Esophagus (tissue), 2 donors: Measurements from ENCODE around the gene CHST9. TPM values are rescaled to one million over a fixed set of nuclear protein-coding genes. Genes with fewer than 3 reads are reported as not detected.
"Not testable (repeated sequence)": the region's sequence is repeated elsewhere in the genome, so short reads cannot be mapped to it uniquely, and the experiment has no call there.

Experiments used
- H3K27ac ChIP-seq, 2 donors: one replicate each; pipeline ENCODE4 v1.5.1; 2013; ENCODE audit warnings: low read depth in 2 of 2, mild to moderate bottlenecking in 2 of 2, inconsistent platforms in 1 of 2, low read length in 1 of 2, moderate library complexity in 1 of 2
- H3K27me3 ChIP-seq, 2 donors: one replicate each; pipeline ENCODE4 v1.6.1; 2013; ENCODE audit warnings: low read length in 2 of 2, control low read depth in 1 of 2, mild to moderate bottlenecking in 1 of 2; ENCODE audit not compliant: insufficient read depth in 2 of 2, control insufficient read depth in 1 of 2
- H3K36me3 ChIP-seq, 2 donors: one replicate each; pipeline ENCODE4 v1.6.1; 2013; ENCODE audit warnings: low read length in 1 of 2; ENCODE audit not compliant: control insufficient read depth in 2 of 2, insufficient read depth in 2 of 2
- H3K4me1 ChIP-seq, 2 donors: one replicate each; pipeline ENCODE4 v1.6.1; 2013; ENCODE audit warnings: low read length in 1 of 2; ENCODE audit not compliant: control insufficient read depth in 2 of 2, insufficient read depth in 2 of 2
- H3K4me3 ChIP-seq, 2 donors: one replicate each; pipeline ENCODE4 v1.5.1; 2013; ENCODE audit warnings: low read length in 2 of 2, mild to moderate bottlenecking in 2 of 2, low read depth in 1 of 2, moderate library complexity in 1 of 2
- H3K9me3 ChIP-seq, 2 donors: one replicate each; pipeline ENCODE4 v1.6.1; 2013; ENCODE audit warnings: mild to moderate bottlenecking in 2 of 2, low read depth in 1 of 2, low read length in 1 of 2, moderate library complexity in 1 of 2; ENCODE audit not compliant: control insufficient read depth in 2 of 2, insufficient read depth in 1 of 2
- WGBS, 2 donors: extraction: QIAGEN DNeasy Blood & Tissue Kit; methylation state at CpG; one replicate each; pipeline ENCODE4 v1.1.7; 2013; 5-methylcytosine and 5-hydroxymethylcytosine counted together
- polyA plus RNA-seq, 2 donors: library from polyadenylated mRNA; stranded (reverse); fragments of 200-250 nt; gene quantifications; one replicate each; pipeline ENCODE4 v1.2.3, GENCODE V29; 2013
- donor health status: healthy with polysubstance abuse.
- donor health status: Bipolar disorder and iron deficiency.

The CHST9 gene
- polyA plus RNA-seq, 2 donors: 0.26 to 0.27 TPM

DNA sequence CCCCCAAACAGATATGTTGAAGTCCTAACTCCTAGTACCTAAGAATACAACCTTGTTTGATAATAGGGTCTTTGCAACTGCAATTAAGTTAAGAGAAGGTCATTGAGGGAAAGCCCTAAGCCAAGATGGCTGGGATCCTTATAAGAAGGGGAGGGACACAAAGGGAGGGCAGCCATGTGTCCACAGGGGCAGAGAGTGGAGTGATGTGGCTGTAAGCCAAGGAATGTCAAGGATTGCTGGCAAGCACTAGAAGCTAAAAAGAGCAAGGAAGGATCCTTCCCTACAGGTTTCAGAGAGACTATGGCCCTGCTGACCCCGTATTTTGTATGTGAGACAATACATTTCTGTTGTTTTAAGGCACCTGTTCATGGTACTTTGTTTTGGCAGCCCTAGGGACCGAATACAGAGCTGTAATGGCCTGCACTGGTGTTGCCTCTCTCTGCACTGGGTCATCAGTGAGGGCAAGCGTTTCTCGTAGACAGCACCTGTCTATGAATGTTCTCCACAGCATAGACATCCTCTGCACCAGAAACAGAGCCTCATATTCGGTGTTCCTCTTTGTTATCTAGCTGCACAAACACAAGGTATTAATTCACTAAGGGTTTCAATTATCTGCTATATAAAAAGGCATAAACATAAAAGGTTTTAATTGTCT is 244.2 kb downstream of the CHST9 start:
- 81 to 84% methylated on average over 5 of the region's 5 CpGs for WGBS, 2 donors
- H3K27me3 ChIP-seq: peaks cover 0 to 2% of the 10 kb centered on the region in 2 donors
- H3K27ac ChIP-seq: no peak overlapping the region
- H3K36me3 ChIP-seq: no peaks in the 10 kb centered on the region
- H3K9me3 ChIP-seq: no peaks in the 10 kb centered on the region
- no peaks in the 10 kb centered on the region for H3K4me1 ChIP-seq
- no peak overlapping the region for H3K4me3 ChIP-seq

DNA sequence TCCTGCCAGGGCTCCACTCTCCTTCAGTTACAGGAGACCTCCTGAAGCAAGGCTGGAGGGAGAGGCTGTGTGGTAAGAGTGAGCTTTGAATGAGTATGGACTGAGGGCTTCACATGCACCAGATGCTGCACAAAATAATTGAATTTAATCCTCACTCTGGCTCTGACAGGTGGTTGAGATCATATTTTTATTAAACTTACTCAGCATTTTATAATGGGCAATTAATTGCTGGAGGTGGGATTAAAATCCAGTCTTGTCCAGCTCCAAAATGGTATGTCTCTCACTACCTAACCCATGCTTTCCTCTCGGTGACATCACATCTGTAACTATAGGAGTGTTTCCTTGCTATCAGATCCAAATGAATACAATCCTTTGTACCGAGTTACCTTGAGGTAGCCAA is 253.4 kb downstream of the CHST9 start:
- Histone ChIP-seq H3K27me3 (no peaks in the 10 kb centered on the region), H3K36me3 (no peaks in the 10 kb centered on the region), H3K27ac (no peak overlapping the region), H3K9me3 (peaks cover 0 to 2% of the 10 kb centered on the region in 2 donors), H3K4me1 (no peaks in the 10 kb centered on the region), H3K4me3 (no peak overlapping the region)
- WGBS, 2 donors: 93% methylated on average over 2 of the region's 2 CpGs

DNA sequence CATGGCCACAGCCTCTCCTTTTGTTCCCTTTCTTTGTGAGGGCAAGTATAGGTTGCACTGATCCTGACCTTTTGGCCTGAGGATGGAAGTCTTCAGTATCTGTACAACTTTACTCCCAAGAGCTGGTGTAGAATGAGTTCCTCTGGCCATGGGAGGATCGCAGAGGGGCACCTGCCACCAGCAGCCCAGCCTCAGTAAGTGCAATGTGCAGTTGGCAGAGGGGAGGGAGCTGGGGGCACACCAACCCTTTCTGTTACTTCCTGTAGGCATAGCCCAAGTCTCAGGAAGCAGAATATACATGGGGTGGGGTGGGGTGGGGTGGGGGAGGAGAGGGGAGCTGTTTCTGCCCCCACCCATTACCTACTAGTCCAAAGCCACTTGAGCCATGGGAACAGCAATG is 254.5 kb downstream of the CHST9 start:
- H3K27me3 ChIP-seq: no peaks in the 10 kb centered on the region
- no peaks in the 10 kb centered on the region for H3K36me3 ChIP-seq
- no peak overlapping the region for H3K27ac ChIP-seq
- peaks cover 0 to 2% of the 10 kb centered on the region in 2 donors for H3K9me3 ChIP-seq
- H3K4me3 ChIP-seq: no peak overlapping the region
- H3K4me1 ChIP-seq: no peaks in the 10 kb centered on the region
- WGBS, 2 donors: 0 to 6% methylated on average over 1 of the region's 1 CpG

DNA sequence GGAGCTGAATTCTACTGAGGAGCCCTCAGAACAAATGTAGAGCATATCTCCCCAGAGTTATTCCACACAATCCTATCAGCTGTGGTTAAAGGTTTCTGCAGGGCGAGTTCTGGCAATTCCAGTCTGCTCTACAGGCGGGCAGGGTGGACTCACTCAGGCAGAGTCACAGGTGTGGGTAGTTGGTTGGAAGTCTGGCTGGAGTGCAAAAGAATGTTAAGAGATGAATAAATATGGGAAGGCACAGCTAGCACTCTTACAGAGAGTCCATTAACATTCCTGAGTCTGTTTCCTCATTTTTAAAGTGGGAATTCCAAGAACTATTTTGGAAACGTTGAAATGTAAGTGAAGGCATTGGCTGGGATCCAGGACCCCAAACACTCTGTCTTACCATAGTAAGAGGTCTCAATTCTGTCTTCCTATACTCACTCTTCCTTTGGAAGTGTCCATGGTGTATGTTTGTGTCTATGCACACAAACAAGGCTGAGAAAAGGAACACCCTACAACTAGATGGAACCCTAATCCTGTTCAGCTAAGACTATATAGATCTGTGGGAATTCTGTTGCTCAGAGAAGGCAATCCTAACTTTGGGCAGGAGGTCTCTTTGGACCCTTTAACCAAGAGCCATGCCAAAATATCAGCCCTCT is 256.3 kb downstream of the CHST9 start:
- Histone ChIP-seq H3K4me1 (no peaks in the 10 kb centered on the region), H3K27ac (no peak overlapping the region), H3K36me3 (no peaks in the 10 kb centered on the region), H3K9me3 (peaks cover 0 to under 1% of the 10 kb centered on the region in 2 donors), H3K27me3 (no peaks in the 10 kb centered on the region), H3K4me3 (no peak overlapping the region)
- WGBS, 2 donors: 53 to 74% methylated on average over 3 of the region's 3 CpGs

DNA sequence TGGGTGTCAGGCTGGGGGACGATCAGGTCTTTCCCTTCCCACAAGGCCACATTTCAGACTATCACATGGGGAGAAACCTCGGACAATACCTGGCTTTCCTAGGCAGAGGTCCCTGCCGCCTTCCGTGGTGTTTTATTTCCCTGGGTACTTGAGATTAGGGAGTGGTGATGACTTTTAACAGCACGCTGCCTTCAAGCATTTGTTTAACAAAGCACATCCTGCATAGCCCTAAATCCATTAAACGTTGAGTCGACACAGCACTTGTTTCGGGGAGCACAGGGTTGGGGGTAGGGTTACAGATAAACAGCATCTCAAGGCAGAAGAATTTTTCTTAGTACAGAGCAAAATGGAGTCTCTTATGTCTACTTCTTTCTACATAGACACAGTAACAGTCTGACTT is 257.3 kb downstream of the CHST9 start:
- not testable (repeated sequence) for H3K9me3 ChIP-seq, H3K36me3 ChIP-seq, H3K4me1 ChIP-seq, H3K4me3 ChIP-seq, H3K27ac ChIP-seq, H3K27me3 ChIP-seq
- 51 to 53% methylated on average over 8 of the region's 8 CpGs for WGBS, 2 donors

DNA sequence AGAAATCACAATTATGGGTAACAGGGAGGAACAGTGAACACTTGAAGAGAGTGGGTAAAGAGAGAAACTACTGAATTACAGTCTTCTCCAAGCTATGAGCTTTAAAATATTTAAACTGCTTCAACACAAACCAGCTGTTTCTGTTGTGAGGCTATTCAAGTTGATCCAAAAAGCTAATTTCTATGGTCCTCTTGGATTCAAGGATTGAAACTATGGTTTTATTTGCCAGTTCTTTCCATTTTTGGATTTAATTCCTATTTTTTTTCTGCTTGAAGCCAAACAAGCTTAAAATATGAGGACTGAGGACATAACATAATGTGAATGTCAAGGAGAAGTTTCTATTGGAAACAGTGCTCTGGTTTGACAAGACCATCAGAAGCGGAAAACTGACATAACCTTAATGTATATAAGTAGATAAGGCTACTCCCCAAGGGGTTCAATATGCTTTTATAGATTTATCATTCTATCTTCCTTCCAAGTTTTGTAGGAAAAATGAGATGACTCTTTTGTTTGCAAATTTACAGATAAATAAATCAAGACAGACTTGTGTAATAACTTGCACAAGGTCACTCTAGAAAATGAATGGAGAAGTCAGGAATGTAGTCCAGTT is 258.9 kb downstream of the CHST9 start:
- no peaks in the 10 kb centered on the region for H3K9me3 ChIP-seq
- H3K4me1 ChIP-seq: no peaks in the 10 kb centered on the region
- no peaks in the 10 kb centered on the region for H3K27me3 ChIP-seq
- no peaks in the 10 kb centered on the region for H3K36me3 ChIP-seq
- no peak overlapping the region for H3K27ac ChIP-seq
- 0 to 14% methylated on average over 1 of the region's 1 CpG for WGBS, 2 donors
- H3K4me3 ChIP-seq: no peak overlapping the region

DNA sequence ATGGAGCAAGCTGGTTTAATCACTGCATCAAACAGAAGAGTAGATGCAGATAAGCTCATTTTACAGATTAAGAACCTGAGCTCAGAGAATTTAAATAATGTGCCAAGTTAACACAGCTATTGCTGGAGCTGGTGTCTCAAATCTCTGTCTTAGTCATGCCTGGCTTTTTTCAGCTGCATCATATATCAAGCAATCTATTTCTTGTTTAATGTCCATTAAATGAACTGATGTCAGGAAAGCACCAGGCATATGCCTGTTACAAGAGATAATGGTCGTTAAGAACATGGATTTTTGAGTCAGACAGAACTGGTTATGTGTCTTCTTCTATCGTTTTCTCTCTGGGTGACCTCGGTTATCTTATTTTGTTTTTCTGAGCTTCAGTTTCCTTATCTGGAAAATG is 259.8 kb downstream of the CHST9 start:
- 63 to 70% methylated on average over 3 of the region's 3 CpGs for WGBS, 2 donors
- H3K4me3 ChIP-seq: no peak overlapping the region
- H3K27ac ChIP-seq: no peak overlapping the region
- H3K36me3 ChIP-seq: no peaks in the 10 kb centered on the region
- H3K27me3 ChIP-seq: no peaks in the 10 kb centered on the region
- H3K4me1 ChIP-seq: no peaks in the 10 kb centered on the region
- H3K9me3 ChIP-seq: no peaks in the 10 kb centered on the region

DNA sequence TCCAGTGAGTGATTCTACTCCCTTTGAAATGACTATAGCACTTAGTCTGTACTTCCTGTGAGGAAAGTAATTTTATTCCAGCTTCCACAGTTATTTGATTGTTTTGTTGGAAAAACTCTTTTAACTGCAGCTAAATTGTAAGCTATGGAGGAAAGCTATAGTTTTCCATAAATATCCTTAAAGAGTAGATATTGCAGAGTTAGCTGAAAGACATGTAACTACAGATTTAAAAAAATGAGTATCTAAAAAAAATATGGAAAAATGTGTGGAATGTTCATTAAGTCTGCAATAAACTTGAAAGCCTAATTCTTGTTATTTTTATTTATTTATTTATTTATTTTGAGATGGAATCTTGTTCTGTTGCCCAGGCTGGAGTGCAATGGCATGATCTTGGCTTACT is 262.8 kb downstream of the CHST9 start:
- Histone ChIP-seq H3K36me3 (no peaks in the 10 kb centered on the region), H3K4me3 (no peak overlapping the region), H3K27me3 (no peaks in the 10 kb centered on the region), H3K27ac (no peak overlapping the region), H3K4me1 (peaks cover 0 to 2% of the 10 kb centered on the region in 2 donors), H3K9me3 (no peaks in the 10 kb centered on the region)

DNA sequence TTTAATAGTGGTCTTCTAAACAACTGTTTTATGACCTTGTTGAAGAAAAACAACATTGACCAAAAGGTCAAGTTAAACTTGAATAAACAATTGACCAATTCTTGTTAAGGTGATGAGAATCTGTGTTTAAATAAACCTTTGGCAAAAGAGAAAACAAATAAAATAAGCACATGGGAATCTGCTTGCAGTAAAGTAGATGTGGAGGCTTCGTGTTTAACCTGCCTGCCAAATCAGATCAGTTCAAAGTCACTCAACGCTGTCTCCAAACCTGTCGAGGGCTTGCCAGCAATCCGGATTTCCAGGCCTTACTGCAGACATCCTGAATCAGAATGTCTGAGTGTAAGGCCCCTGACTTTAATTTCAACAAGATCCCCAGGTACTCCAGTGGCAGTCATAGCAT is 264.5 kb downstream of the CHST9 start:
- WGBS, 2 donors: 59 to 60% methylated on average over 4 of the region's 4 CpGs
- no peaks in the 10 kb centered on the region for H3K27me3 ChIP-seq
- no peak overlapping the region for H3K4me3 ChIP-seq
- H3K4me1 ChIP-seq: peaks cover 0 to 2% of the 10 kb centered on the region in 2 donors
- no peak overlapping the region for H3K27ac ChIP-seq
- H3K36me3 ChIP-seq: no peaks in the 10 kb centered on the region
- no peaks in the 10 kb centered on the region for H3K9me3 ChIP-seq

DNA sequence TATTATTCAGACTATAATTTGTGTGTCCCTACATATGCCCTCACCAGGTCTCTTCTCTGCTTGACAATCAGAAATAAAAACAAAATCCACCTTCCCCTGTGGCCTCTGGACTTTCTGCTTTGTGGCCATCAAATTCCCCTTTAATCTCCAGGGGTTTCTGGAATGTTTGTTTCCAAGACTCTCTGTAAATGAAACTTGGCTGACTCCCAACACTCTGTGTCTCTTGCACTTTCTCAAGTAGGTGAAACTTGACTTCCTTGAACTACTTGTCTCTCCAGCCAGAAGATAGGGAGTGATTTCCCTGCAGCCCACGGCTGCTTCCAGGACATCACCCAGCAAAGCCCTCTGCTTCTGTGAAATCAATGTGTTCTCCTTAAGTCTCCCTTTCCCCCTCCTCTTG is 265.5 kb downstream of the CHST9 start:
- H3K27me3 ChIP-seq: no peaks in the 10 kb centered on the region
- no peak overlapping the region for H3K27ac ChIP-seq
- no peaks in the 10 kb centered on the region for H3K9me3 ChIP-seq
- peaks cover 0 to 2% of the 10 kb centered on the region in 2 donors for H3K4me1 ChIP-seq
- H3K36me3 ChIP-seq: no peaks in the 10 kb centered on the region
- H3K4me3 ChIP-seq: no peak overlapping the region
- 14 to 27% methylated on average over 1 of the region's 1 CpG for WGBS, 2 donors
